Panc1 (cell line): ENCODE results near the gene MYH14.
"Not testable (repeated sequence)": the region's sequence is repeated elsewhere in the genome, so short reads cannot be mapped to it uniquely, and the experiment has no call there.

Experiments used
- POLR2AphosphoS5 ChIP-seq: IDR thresholded peaks from 2 replicates; pipeline ENCODE4 v1.6.1; 2012; ENCODE audit warnings: mild to moderate bottlenecking, low read depth, low read length, moderate library complexity
- TCF7L2 ChIP-seq: IDR thresholded peaks from 2 replicates; pipeline ENCODE4 v1.6.1; 2011; ENCODE audit warnings: mild to moderate bottlenecking, low read depth, low read length, inconsistent platforms
- TF ChIP-seq, protein P1 (sequence below): fragments of 450-650 bp; IDR thresholded peaks from 2 replicates; pipeline ENCODE4 v1.5.1; 2017; ENCODE audit warnings: mild to moderate bottlenecking
- TF ChIP-seq, protein P2 (sequence below), 2 experiments: IDR thresholded peaks; 2 replicates each; pipeline ENCODE4 v1.6.1; 2011 to 2012; ENCODE audit warnings: low read depth in 2 of 2, control low read depth in 1 of 2, low read length in 1 of 2, mild to moderate bottlenecking in 1 of 2, moderate library complexity in 1 of 2; ENCODE audit not compliant: insufficient read depth in 1 of 2

DNA sequence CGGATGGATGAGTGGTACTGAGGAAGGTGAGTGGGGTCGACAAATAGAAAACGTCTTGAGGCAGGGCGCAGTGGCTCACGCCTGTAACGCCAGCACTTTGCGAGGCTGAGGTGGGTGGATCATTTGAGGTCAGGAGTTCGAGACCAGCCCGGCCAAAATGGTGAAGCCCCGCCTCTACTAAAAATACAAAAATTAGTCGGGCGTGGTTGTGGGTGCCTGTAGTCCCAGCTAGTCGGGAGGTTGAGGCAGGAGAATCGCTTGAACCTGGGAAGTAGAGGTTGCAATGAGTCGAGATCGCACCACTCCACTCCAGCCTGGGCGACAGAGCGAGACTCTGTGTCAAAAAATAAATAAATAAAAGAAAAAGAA is 126.5 kb downstream of the MYH14 start:
- not testable (repeated sequence) for TF ChIP-seq TCF7L2, POLR2AphosphoS5
- TF ChIP-seq, protein P1, sequence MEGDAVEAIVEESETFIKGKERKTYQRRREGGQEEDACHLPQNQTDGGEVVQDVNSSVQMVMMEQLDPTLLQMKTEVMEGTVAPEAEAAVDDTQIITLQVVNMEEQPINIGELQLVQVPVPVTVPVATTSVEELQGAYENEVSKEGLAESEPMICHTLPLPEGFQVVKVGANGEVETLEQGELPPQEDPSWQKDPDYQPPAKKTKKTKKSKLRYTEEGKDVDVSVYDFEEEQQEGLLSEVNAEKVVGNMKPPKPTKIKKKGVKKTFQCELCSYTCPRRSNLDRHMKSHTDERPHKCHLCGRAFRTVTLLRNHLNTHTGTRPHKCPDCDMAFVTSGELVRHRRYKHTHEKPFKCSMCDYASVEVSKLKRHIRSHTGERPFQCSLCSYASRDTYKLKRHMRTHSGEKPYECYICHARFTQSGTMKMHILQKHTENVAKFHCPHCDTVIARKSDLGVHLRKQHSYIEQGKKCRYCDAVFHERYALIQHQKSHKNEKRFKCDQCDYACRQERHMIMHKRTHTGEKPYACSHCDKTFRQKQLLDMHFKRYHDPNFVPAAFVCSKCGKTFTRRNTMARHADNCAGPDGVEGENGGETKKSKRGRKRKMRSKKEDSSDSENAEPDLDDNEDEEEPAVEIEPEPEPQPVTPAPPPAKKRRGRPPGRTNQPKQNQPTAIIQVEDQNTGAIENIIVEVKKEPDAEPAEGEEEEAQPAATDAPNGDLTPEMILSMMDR, result not testable (repeated sequence)
- TF ChIP-seq, protein P2, sequence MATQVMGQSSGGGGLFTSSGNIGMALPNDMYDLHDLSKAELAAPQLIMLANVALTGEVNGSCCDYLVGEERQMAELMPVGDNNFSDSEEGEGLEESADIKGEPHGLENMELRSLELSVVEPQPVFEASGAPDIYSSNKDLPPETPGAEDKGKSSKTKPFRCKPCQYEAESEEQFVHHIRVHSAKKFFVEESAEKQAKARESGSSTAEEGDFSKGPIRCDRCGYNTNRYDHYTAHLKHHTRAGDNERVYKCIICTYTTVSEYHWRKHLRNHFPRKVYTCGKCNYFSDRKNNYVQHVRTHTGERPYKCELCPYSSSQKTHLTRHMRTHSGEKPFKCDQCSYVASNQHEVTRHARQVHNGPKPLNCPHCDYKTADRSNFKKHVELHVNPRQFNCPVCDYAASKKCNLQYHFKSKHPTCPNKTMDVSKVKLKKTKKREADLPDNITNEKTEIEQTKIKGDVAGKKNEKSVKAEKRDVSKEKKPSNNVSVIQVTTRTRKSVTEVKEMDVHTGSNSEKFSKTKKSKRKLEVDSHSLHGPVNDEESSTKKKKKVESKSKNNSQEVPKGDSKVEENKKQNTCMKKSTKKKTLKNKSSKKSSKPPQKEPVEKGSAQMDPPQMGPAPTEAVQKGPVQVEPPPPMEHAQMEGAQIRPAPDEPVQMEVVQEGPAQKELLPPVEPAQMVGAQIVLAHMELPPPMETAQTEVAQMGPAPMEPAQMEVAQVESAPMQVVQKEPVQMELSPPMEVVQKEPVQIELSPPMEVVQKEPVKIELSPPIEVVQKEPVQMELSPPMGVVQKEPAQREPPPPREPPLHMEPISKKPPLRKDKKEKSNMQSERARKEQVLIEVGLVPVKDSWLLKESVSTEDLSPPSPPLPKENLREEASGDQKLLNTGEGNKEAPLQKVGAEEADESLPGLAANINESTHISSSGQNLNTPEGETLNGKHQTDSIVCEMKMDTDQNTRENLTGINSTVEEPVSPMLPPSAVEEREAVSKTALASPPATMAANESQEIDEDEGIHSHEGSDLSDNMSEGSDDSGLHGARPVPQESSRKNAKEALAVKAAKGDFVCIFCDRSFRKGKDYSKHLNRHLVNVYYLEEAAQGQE (IDR thresholded peaks at IDR 0.05; ENCODE audit: insufficient read depth in 1 of 2, low read depth in 2 of 2, low read length in 1 of 2), result not testable (repeated sequence)
